ENCODE results near the gene ALKBH1.

GRCh38 chr14:77649326-77649725 lies 58.5 kb downstream of the ALKBH1 start:
- TF ChIP-seq CTCF (IDR thresholded peaks at IDR 0.05) (no peak), POLR2A (IDR thresholded peaks at IDR 0.05) (no peak)

Data from lower leg skin (tissue), 3 donors.